Mesodermal cell (in vitro differentiated cells): ENCODE data around the gene IL16.
"Not testable (repeated sequence)": the region's sequence is repeated elsewhere in the genome, so short reads cannot be mapped to it uniquely, and the experiment has no call there.

ENCODE experiments used
- H3K27ac ChIP-seq: 2 replicates; pipeline ENCODE4 v1.7.0; 2013; ENCODE audit warnings: mild to moderate bottlenecking, low read depth, low read length, moderate library complexity; ENCODE audit not compliant: severe bottlenecking
- H3K36me3 ChIP-seq: 2 replicates; pipeline ENCODE4 v1.7.1; 2013; ENCODE audit warnings: mild to moderate bottlenecking, low read length, moderate library complexity; ENCODE audit not compliant: control insufficient read depth, insufficient read depth
- H3K4me1 ChIP-seq: one replicate; pipeline ENCODE4 v1.7.1; 2013; ENCODE audit warnings: mild to moderate bottlenecking, low read length; ENCODE audit not compliant: insufficient read depth, control insufficient read depth, poor library complexity, severe bottlenecking
- H3K4me3 ChIP-seq: 2 replicates; pipeline ENCODE4 v1.7.0; 2013; ENCODE audit warnings: low read length, control low read depth, mild to moderate bottlenecking; ENCODE audit not compliant: insufficient read depth, poor library complexity, severe bottlenecking; ENCODE audit errors: extremely low read depth
- H3K9me3 ChIP-seq: 2 replicates; pipeline ENCODE4 v1.7.1; 2013; ENCODE audit warnings: mild to moderate bottlenecking, low read length, moderate library complexity; ENCODE audit not compliant: control insufficient read depth
- WGBS, 2 experiments: methylation state at CpG; one replicate each; pipeline ENCODE4 v1.1.5; 2013; ENCODE audit warnings: missing lambda C conversion rate in 2 of 2; ENCODE audit not compliant: insufficient coverage in 2 of 2; 5-methylcytosine and 5-hydroxymethylcytosine counted together

IL16 gene

GRCh38 chr15:81336568-81336967 is 139.9 kb downstream of the IL16 start:
- 100% methylated on average over 1 of the region's 4 CpGs; no CpG with 5 or more reads in 1 of the 2 experiments for WGBS, 2 experiments
- Histone ChIP-seq H3K27ac (no peak overlapping the region), H3K4me1 (peaks cover 4% of the 10 kb centered on the region), H3K9me3 (no peaks in the 10 kb centered on the region), H3K36me3 (no peaks in the 10 kb centered on the region), H3K4me3 (no peak overlapping the region)

GRCh38 chr15:81337241-81337640 is 140.6 kb downstream of the IL16 start:
- no peaks in the 10 kb centered on the region for H3K36me3 ChIP-seq
- no peak overlapping the region for H3K27ac ChIP-seq
- H3K4me3 ChIP-seq: no peak overlapping the region
- H3K4me1 ChIP-seq: no peaks in the 10 kb centered on the region
- 80 to 90% methylated on average over 1 to 3 of the region's 3 CpGs for WGBS, 2 experiments
- H3K9me3 ChIP-seq: no peaks in the 10 kb centered on the region

GRCh38 chr15:81337713-81338157 is 141.1 kb downstream of the IL16 start:
- H3K27ac ChIP-seq: no peak overlapping the region
- H3K4me3 ChIP-seq: no peak overlapping the region
- H3K36me3 ChIP-seq: no peaks in the 10 kb centered on the region
- 92 to 93% methylated on average over 6 to 8 of the region's 9 CpGs for WGBS, 2 experiments
- H3K4me1 ChIP-seq: no peaks in the 10 kb centered on the region
- H3K9me3 ChIP-seq: no peaks in the 10 kb centered on the region

GRCh38 chr15:81338170-81339007 is 141.7 kb downstream of the IL16 start:
- 89 to 94% methylated on average over 6 to 7 of the region's 8 CpGs for WGBS, 2 experiments
- H3K27ac ChIP-seq: no peak overlapping the region

GRCh38 chr15:81339321-81339720 is 142.6 kb downstream of the IL16 start:
- no peak overlapping the region for H3K27ac ChIP-seq
- H3K36me3 ChIP-seq: no peaks in the 10 kb centered on the region
- 83 to 95% methylated on average over 5 of the region's 5 CpGs for WGBS, 2 experiments
- no peak overlapping the region for H3K4me3 ChIP-seq
- H3K4me1 ChIP-seq: no peaks in the 10 kb centered on the region
- no peaks in the 10 kb centered on the region for H3K9me3 ChIP-seq

More at GRCh38 chr15:81338170-81339007, 141.7 kb downstream of the IL16 start:
- H3K9me3 ChIP-seq: no peaks in the 10 kb centered on the region
- no peaks in the 10 kb centered on the region for H3K36me3 ChIP-seq
- no peak overlapping the region for H3K4me3 ChIP-seq
- no peaks in the 10 kb centered on the region for H3K4me1 ChIP-seq

GRCh38 chr15:81339851-81340250 is 143.2 kb downstream of the IL16 start:
- Histone ChIP-seq H3K36me3 (no peaks in the 10 kb centered on the region), H3K4me1 (no peaks in the 10 kb centered on the region), H3K4me3 (no peak overlapping the region), H3K9me3 (no peaks in the 10 kb centered on the region), H3K27ac (no peak overlapping the region)
- 81 to 83% methylated on average over 4 of the region's 4 CpGs for WGBS, 2 experiments

- H3K4me3 ChIP-seq: no peak overlapping the region
- no peaks in the 10 kb centered on the region for H3K9me3 ChIP-seq
- no peaks in the 10 kb centered on the region for H3K4me1 ChIP-seq
- H3K36me3 ChIP-seq: no peaks in the 10 kb centered on the region
- 58 to 100% methylated on average over 2 to 3 of the region's 4 CpGs for WGBS, 2 experiments
- H3K27ac ChIP-seq: no peak overlapping the region
These were observed 144.7 kb downstream of the IL16 start for GRCh38 chr15:81341351-81341750.

GRCh38 chr15:81343371-81343770 is 146.7 kb downstream of the IL16 start:
- whole genome bisulfite sequencing, 2 experiments: 93 to 95% methylated on average over 3 of the region's 4 CpGs

GRCh38 chr15:81346611-81347010 is 149.9 kb downstream of the IL16 start:
- Histone ChIP-seq H3K4me1 (no peaks in the 10 kb centered on the region), H3K27ac (no peak overlapping the region), H3K9me3 (no peaks in the 10 kb centered on the region), H3K36me3 (no peaks in the 10 kb centered on the region), H3K4me3 (no peak overlapping the region)
- WGBS, 2 experiments: 100% methylated on average over 1 of the region's 2 CpGs; no CpG with 5 or more reads in 1 of the 2 experiments

More at GRCh38 chr15:81343371-81343770, 146.7 kb downstream of the IL16 start:
- Histone ChIP-seq H3K4me1 (no peaks in the 10 kb centered on the region), H3K36me3 (no peaks in the 10 kb centered on the region), H3K27ac (no peak overlapping the region), H3K9me3 (no peaks in the 10 kb centered on the region), H3K4me3 (no peak overlapping the region)

- H3K9me3 ChIP-seq: no peaks in the 10 kb centered on the region
- no peaks in the 10 kb centered on the region for H3K4me1 ChIP-seq
- H3K4me3 ChIP-seq: no peak overlapping the region
- 94% methylated on average over 3 of the region's 4 CpGs; no CpG with 5 or more reads in 1 of the 2 experiments for WGBS, 2 experiments
- H3K36me3 ChIP-seq: no peaks in the 10 kb centered on the region
- H3K27ac ChIP-seq: no peak overlapping the region
These were observed 151.2 kb downstream of the IL16 start for GRCh38 chr15:81347910-81348309.

GRCh38 chr15:81348691-81349090 is 152.0 kb downstream of the IL16 start:
- H3K4me3 ChIP-seq, H3K27ac ChIP-seq, H3K9me3 ChIP-seq, H3K36me3 ChIP-seq, H3K4me1 ChIP-seq: not testable (repeated sequence)
- 89 to 92% methylated on average over 6 to 7 of the region's 11 CpGs for WGBS, 2 experiments
